Suprapubic skin (tissue), 4 donors: ENCODE data around the gene MYH11. TPM values are rescaled to one million over a fixed set of nuclear protein-coding genes. Genes with fewer than 3 reads are reported as not detected.

Experiments used
- DNase-seq, 2 donors: peaks; one replicate each; pipeline ENCODE4 v3.0.0-alpha.2; 2019; ENCODE audit warnings: low spot score in 2 of 2
- H3K27ac ChIP-seq: fragments of 200-600 bp; sonication (generic); one replicate; pipeline ENCODE4 v1.5.1; 2019
- H3K27me3 ChIP-seq: fragments of 200-600 bp; sonication (generic); one replicate; pipeline ENCODE4 v1.5.1; 2019
- H3K36me3 ChIP-seq: fragments of 200-600 bp; sonication (generic); one replicate; pipeline ENCODE4 v1.5.1; 2019
- H3K4me1 ChIP-seq: fragments of 200-600 bp; sonication (generic); one replicate; pipeline ENCODE4 v1.5.1; 2019
- H3K4me3 ChIP-seq: fragments of 200-600 bp; sonication (generic); one replicate; pipeline ENCODE4 v1.5.1; 2019; ENCODE audit warnings: mild to moderate bottlenecking
- H3K9me3 ChIP-seq: fragments of 200-600 bp; sonication (generic); one replicate; pipeline ENCODE4 v1.5.1; 2019
- CTCF ChIP-seq, 2 donors: fragments of 200-600 bp in 1 of 2; fragments of 450-650 bp in 1 of 2; sonication (generic) in 1 of 2; IDR thresholded peaks; one replicate each; pipeline ENCODE4 v1.5.1; 2016 to 2019; ENCODE audit warnings: antibody characterized with exemption in 2 of 2, mild to moderate bottlenecking in 1 of 2, moderate library complexity in 1 of 2
- EP300 ChIP-seq: sonication (generic); formaldehyde crosslinking; IDR thresholded peaks from one replicate; pipeline ENCODE4 v1.6.1; 2017; ENCODE audit warnings: antibody characterized with exemption
- POLR2A ChIP-seq, 2 donors: fragments of 450-650 bp; IDR thresholded peaks; one replicate each; pipeline ENCODE4 v1.6.1; 2017; ENCODE audit warnings: antibody characterized with exemption in 2 of 2, mild to moderate bottlenecking in 2 of 2, moderate library complexity in 2 of 2
- POLR2AphosphoS5 ChIP-seq, 3 donors: sonication (generic); formaldehyde crosslinking; IDR thresholded peaks; one replicate each; pipeline ENCODE4 v1.6.1; 2017; ENCODE audit warnings: antibody characterized with exemption in 3 of 3
- WGBS: methylation state at CpG from one replicate; pipeline ENCODE4 v1.1.5; 2018; 5-methylcytosine and 5-hydroxymethylcytosine counted together
- total RNA-seq, 4 donors: library from RNA; depleted of rRNA; stranded (reverse); fragments of >200 nt; gene quantifications; one replicate each; pipeline ENCODE4 v1.1.0, GENCODE V29; 2016

MYH11 gene
- total RNA-seq, 4 donors from 2014 or later = 24.2 to 54.8 (median 36.0) TPM

GRCh38 chr16:15899538-15900100 is 42.8 kb upstream of the MYH11 start:
- TF ChIP-seq POLR2AphosphoS5 (IDR thresholded peaks at IDR 0.05) = no peak
- TF ChIP-seq CTCF (IDR thresholded peaks at IDR 0.05) = no peak
- no peak for TF ChIP-seq EP300
- no peak for TF ChIP-seq POLR2A (IDR thresholded peaks at IDR 0.05)
- no peaks in the 10 kb centered on the region for H3K9me3 ChIP-seq
- no peaks in the 10 kb centered on the region for H3K36me3 ChIP-seq
- peak overlapping the region; percentile 67 for H3K27ac ChIP-seq
- no peak overlapping the region for H3K4me3 ChIP-seq
- H3K27me3 ChIP-seq = no peaks in the 10 kb centered on the region
- DNase-seq = no peak
- peaks cover 13% of the 10 kb centered on the region for H3K4me1 ChIP-seq
- 44% methylated on average over 9 of the region's 9 CpGs for WGBS

GRCh38 chr16:15898654-15899053 is 41.8 kb upstream of the MYH11 start:
- Histone ChIP-seq H3K36me3 (no peaks in the 10 kb centered on the region), H3K4me3 (no peak overlapping the region), H3K4me1 (peaks cover 13% of the 10 kb centered on the region), H3K9me3 (no peaks in the 10 kb centered on the region), H3K27ac (no peak overlapping the region), H3K27me3 (no peaks in the 10 kb centered on the region)
- 90% methylated on average over 6 of the region's 6 CpGs for WGBS
- no peak for TF ChIP-seq EP300
- no peak for TF ChIP-seq POLR2AphosphoS5 (IDR thresholded peaks at IDR 0.05)
- no peak for TF ChIP-seq POLR2A (IDR thresholded peaks at IDR 0.05)
- no peak for TF ChIP-seq CTCF (IDR thresholded peaks at IDR 0.05)
- DNase-seq = no peak

GRCh38 chr16:15897834-15898254 is 41.0 kb upstream of the MYH11 start:
- WGBS = 64% methylated on average over 5 of the region's 5 CpGs
- DNase-seq = no peak
- Histone ChIP-seq H3K4me1 (peaks cover 13% of the 10 kb centered on the region), H3K36me3 (no peaks in the 10 kb centered on the region), H3K9me3 (no peaks in the 10 kb centered on the region), H3K4me3 (no peak overlapping the region), H3K27ac (no peak overlapping the region), H3K27me3 (no peaks in the 10 kb centered on the region)
- no peak for TF ChIP-seq EP300
- no peak for TF ChIP-seq POLR2A (IDR thresholded peaks at IDR 0.05)
- TF ChIP-seq CTCF (IDR thresholded peaks at IDR 0.05) = no peak
- no peak for TF ChIP-seq POLR2AphosphoS5 (IDR thresholded peaks at IDR 0.05)

GRCh38 chr16:15897121-15897780 is 40.4 kb upstream of the MYH11 start:
- peaks cover 13% of the 10 kb centered on the region for H3K4me1 ChIP-seq
- H3K4me3 ChIP-seq = no peak overlapping the region
- H3K36me3 ChIP-seq = no peaks in the 10 kb centered on the region
- H3K27ac ChIP-seq = no peak overlapping the region
- WGBS = 80% methylated on average over 8 of the region's 8 CpGs
- DNase-seq = no peak
- TF ChIP-seq POLR2AphosphoS5 (IDR thresholded peaks at IDR 0.05) (no peak), POLR2A (IDR thresholded peaks at IDR 0.05) (no peak), EP300 (no peak), CTCF (IDR thresholded peaks at IDR 0.05) (no peak)
- no peaks in the 10 kb centered on the region for H3K9me3 ChIP-seq
- no peaks in the 10 kb centered on the region for H3K27me3 ChIP-seq

GRCh38 chr16:15894571-15895374 is 37.9 kb upstream of the MYH11 start:
- DNase-seq = no peak
- peak overlapping the region; percentile 67 for H3K27ac ChIP-seq
- H3K4me3 ChIP-seq = no peak overlapping the region
- no peaks in the 10 kb centered on the region for H3K27me3 ChIP-seq
- TF ChIP-seq POLR2A (IDR thresholded peaks at IDR 0.05) (no peak), EP300 (no peak), CTCF (IDR thresholded peaks at IDR 0.05) (no peak), POLR2AphosphoS5 (IDR thresholded peaks at IDR 0.05) (no peak)
- WGBS = 68% methylated on average over 7 of the region's 7 CpGs
- H3K9me3 ChIP-seq = no peaks in the 10 kb centered on the region
- H3K4me1 ChIP-seq = peaks cover 4% of the 10 kb centered on the region
- no peaks in the 10 kb centered on the region for H3K36me3 ChIP-seq
